WERI-Rb-1 (cell line): ENCODE results near the gene PERM1.
"Not testable (repeated sequence)": the region's sequence is repeated elsewhere in the genome, so short reads cannot be mapped to it uniquely, and the experiment has no call there.

Experiments
- DNase-seq: peaks from one replicate; pipeline ENCODE4 v3.0.0-alpha.2; 2020
- H3K27ac ChIP-seq: fragments of 250-450 bp; sonication (Bioruptor Pico); 2 replicates; pipeline ENCODE4 v1.5.1; 2020; ENCODE audit warnings: mild to moderate bottlenecking, moderate library complexity
- H3K27me3 ChIP-seq: fragments of 250-450 bp; sonication (Bioruptor Pico); 2 replicates; pipeline ENCODE4 v1.5.1; 2021; ENCODE audit warnings: mild to moderate bottlenecking, low read depth, moderate library complexity; ENCODE audit not compliant: insufficient read depth, severe bottlenecking
- H3K36me3 ChIP-seq: fragments of 250-450 bp; sonication (Bioruptor Pico); 2 replicates; pipeline ENCODE4 v1.5.1; 2020; ENCODE audit warnings: mild to moderate bottlenecking, moderate library complexity
- H3K4me3 ChIP-seq: 2 replicates; pipeline ENCODE4 v1.5.1; 2011; ENCODE audit warnings: low read depth, mild to moderate bottlenecking, control low read depth, low read length
- H3K9me3 ChIP-seq: fragments of 250-450 bp; sonication (Bioruptor Pico); 2 replicates; pipeline ENCODE4 v1.5.1; 2021; ENCODE audit warnings: mild to moderate bottlenecking, moderate library complexity; ENCODE audit not compliant: severe bottlenecking
- CTCF ChIP-seq: IDR thresholded peaks from 2 replicates; pipeline ENCODE4 v1.5.1; 2011; ENCODE audit warnings: low read depth, mild to moderate bottlenecking, control low read depth, inconsistent platforms, low read length

PERM1 gene, protein sequence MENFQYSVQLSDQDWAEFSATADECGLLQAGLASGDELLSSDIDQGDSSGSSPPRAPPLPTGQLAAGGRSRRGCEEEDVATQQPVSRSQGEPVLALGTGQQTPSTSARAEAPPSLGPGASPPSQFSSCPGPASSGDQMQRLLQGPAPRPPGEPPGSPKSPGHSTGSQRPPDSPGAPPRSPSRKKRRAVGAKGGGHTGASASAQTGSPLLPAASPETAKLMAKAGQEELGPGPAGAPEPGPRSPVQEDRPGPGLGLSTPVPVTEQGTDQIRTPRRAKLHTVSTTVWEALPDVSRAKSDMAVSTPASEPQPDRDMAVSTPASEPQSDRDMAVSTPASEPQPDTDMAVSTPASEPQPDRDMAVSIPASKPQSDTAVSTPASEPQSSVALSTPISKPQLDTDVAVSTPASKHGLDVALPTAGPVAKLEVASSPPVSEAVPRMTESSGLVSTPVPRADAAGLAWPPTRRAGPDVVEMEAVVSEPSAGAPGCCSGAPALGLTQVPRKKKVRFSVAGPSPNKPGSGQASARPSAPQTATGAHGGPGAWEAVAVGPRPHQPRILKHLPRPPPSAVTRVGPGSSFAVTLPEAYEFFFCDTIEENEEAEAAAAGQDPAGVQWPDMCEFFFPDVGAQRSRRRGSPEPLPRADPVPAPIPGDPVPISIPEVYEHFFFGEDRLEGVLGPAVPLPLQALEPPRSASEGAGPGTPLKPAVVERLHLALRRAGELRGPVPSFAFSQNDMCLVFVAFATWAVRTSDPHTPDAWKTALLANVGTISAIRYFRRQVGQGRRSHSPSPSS

DNA sequence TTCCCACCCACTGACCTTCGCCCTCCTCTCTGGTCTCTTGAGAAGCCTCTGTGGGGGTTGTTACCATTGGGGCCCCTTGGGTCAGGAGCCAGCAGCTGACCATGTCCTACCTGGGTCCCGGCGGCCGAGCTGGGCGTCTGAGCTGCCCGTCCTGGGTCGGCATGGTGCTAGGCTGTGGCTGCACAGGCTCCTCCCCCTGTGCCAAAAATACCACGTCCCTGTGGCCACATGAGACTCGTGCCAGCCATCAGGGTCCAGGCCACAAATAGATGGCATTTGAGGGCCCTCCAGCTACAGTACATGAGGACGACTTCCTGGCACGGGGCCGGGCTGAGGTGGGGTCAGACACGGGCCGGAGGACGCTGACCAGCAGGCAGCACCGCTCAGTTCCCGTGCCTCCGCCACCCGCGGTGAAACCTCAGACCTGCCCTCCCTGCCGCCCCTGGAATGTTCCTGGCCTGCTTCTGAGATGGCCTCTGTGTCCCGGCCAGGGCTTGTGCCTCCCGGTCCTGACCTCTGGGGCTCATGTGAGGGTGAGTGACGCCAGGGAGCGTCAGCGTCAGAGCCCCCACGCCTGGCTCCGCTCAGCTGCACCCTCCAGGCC is at the start of gene PERM1:
PERM1 (minus strand) TSS at position 139 of the 604 bp plus-strand sequence. CDS start 1,064 bp downstream, outside the sequence.
- H3K36me3 ChIP-seq = no peaks in the 10 kb centered on the region
- H3K27ac ChIP-seq = no peak within 1 kb of the TSS
- no peaks in the 10 kb centered on the region for H3K9me3 ChIP-seq
- DNase-seq = no peak
- H3K27me3 ChIP-seq = no peaks in the 10 kb centered on the region
- no peak within 1 kb of the TSS for H3K4me3 ChIP-seq
- no peak for TF ChIP-seq CTCF

DNA sequence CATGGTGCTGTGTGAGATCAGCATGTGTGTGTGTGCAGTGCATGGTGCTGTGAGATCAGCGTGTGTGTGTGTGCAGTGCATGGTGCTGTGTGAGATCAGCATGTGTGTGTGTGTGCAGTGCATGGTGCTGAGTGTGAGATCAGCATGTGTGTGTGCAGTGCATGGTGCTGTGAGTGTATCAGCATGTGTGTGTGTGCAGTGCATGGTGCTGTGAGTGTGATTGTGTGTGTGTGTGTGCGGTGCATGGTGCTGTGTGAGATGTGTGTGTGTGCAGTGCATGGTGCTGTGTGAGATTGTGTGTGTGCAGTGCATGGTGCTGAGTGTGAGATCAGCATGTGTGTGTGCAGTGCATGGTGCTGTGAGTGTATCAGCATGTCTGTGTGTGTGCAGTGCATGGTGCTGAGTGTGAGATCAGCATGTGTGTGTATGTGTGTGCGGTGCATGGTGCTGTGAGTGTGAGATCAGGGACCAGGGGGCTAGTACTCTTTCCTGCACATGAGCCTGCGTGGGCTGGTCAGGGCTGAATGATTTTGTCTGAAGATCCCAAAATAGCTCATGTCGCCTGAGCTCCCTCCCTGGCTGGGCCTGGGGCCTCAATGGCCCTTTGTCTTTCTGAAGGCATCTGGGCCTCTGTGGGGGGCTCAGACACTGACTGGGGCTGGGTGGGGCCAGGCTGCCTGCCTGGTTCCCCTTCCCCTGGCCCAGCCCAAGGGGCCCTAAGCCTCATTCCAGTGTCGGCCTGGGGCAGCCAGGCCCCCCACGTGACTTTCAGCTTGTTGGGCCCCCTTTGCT is 49.2 kb upstream of the PERM1 start:
- H3K9me3 ChIP-seq, H3K27me3 ChIP-seq, H3K4me3 ChIP-seq, DNase-seq: not testable (repeated sequence)
- peaks cover 26% of the 10 kb centered on the region for H3K36me3 ChIP-seq
- peak overlapping the region; percentile 96 for H3K27ac ChIP-seq

GRCh38 chr1:1027791-1028190 is 45.9 kb upstream of the PERM1 start:
- H3K36me3 ChIP-seq = peaks cover 36% of the 10 kb centered on the region
- H3K9me3 ChIP-seq = no peaks in the 10 kb centered on the region
- DNase-seq = no peak
- H3K4me3 ChIP-seq = no peak overlapping the region
- TF ChIP-seq CTCF = no peak
- no peak overlapping the region for H3K27ac ChIP-seq
- no peaks in the 10 kb centered on the region for H3K27me3 ChIP-seq

DNA sequence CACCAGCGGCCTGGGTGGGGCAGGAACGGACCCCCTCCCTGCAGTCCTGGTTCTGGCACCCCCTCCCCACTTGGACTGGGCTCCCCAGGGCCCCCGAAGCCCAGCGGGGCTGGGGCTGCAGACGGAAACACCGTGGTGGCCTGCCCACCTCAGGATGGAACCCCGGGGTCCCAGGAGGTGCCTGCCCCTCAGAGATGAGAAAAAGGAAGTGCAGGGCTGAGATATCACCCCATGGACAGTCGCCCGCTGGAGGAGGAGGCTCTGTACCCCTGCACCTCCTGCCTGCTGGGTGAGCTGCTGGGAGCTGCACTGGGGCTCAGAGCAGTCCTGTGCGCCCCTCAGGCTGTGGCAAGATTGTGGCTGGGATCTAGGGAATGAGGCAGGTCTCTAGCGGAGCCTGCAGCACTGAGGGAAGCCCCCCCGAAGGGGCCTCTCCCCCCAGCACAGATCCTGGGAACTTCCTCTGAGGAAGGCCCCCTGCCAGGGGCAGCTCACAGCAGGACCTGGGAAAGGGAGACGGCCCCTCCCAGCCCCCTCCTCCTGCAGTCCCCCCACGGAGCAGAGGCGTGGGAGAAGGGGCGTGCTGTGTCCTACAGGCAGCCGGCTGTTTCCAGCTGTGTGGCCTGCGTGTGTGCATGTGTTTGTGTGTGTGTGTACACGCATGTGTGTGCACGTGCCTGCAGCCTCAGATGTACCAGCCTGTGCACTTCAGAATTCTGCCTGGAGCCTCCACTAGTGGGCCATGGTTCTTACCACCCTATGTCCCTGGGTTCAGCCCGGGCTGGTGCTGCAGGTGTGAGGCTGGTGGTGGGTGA is 44.9 kb upstream of the PERM1 start:
- Histone ChIP-seq H3K36me3 (peaks cover 38% of the 10 kb centered on the region), H3K27me3 (no peaks in the 10 kb centered on the region), H3K27ac (no peak overlapping the region), H3K4me3 (no peak overlapping the region), H3K9me3 (no peaks in the 10 kb centered on the region)
- DNase-seq = no peak
- TF ChIP-seq CTCF = no peak

GRCh38 chr1:1025730-1026129 is 43.8 kb upstream of the PERM1 start:
- H3K36me3 ChIP-seq = peaks cover 38% of the 10 kb centered on the region
- no peak overlapping the region for H3K27ac ChIP-seq
- no peak for TF ChIP-seq CTCF

More at GRCh38 chr1:1025730-1026129, 43.8 kb upstream of the PERM1 start:
- H3K4me3 ChIP-seq = no peak overlapping the region
- no peaks in the 10 kb centered on the region for H3K9me3 ChIP-seq
- DNase-seq = no peak
- no peaks in the 10 kb centered on the region for H3K27me3 ChIP-seq
